HEK293T (cell line): ENCODE results near the gene NDFIP1.

ENCODE experiments used
- CTCF ChIA-PET: fragments of 350-600 bp; formaldehyde crosslinking; extraction: SDS; loops from one replicate; lab custom pipeline; 2021; ENCODE audit warnings: antibody characterized with exemption, inconsistent platforms; lab: Yijun Ruan, JAX
- POLR2A ChIA-PET: fragments of 350-600 bp; formaldehyde crosslinking; extraction: SDS; loops from one replicate; lab custom pipeline; 2020; ENCODE audit warnings: antibody characterized with exemption, inconsistent platforms; lab: Yijun Ruan, JAX
- DNase-seq: peaks from one replicate; pipeline ENCODE4 v3.0.0; 2012; ENCODE audit warnings: mixed read lengths; ENCODE audit errors: extremely low spot score
- ARNT ChIP-seq: fragments of 450-650 bp; IDR thresholded peaks from 2 replicates; pipeline ENCODE4 v1.6.1; 2017; ENCODE audit warnings: mild to moderate bottlenecking
- BHLHE40 ChIP-seq: fragments of 450-650 bp; IDR thresholded peaks from 2 replicates; pipeline ENCODE4 v1.6.1; 2016; ENCODE audit warnings: mild to moderate bottlenecking, moderate library complexity, borderline replicate concordance
- CTBP1 ChIP-seq: fragments of 450-650 bp; IDR thresholded peaks from 2 replicates; pipeline ENCODE4 v1.6.1; 2016; ENCODE audit warnings: borderline replicate concordance
- ELF4 ChIP-seq: fragments of 450-650 bp; IDR thresholded peaks from 2 replicates; pipeline ENCODE4 v1.6.1; 2017; ENCODE audit warnings: antibody characterized with exemption
- FOXA1 ChIP-seq: fragments of 450-650 bp; IDR thresholded peaks from 2 replicates; pipeline ENCODE4 v1.6.1; 2016; ENCODE audit warnings: mild to moderate bottlenecking
- FOXK2 ChIP-seq: fragments of 450-650 bp; IDR thresholded peaks from 2 replicates; pipeline ENCODE4 v1.6.1; 2016; ENCODE audit warnings: mild to moderate bottlenecking
- FOXM1 ChIP-seq: fragments of 450-650 bp; IDR thresholded peaks from 2 replicates; pipeline ENCODE4 v1.6.1; 2017; ENCODE audit warnings: mild to moderate bottlenecking, borderline replicate concordance
- HDGF ChIP-seq: fragments of 450-650 bp; IDR thresholded peaks from 2 replicates; pipeline ENCODE4 v1.6.1; 2017; ENCODE audit warnings: antibody characterized with exemption, borderline replicate concordance
- L3MBTL2 ChIP-seq: fragments of 450-650 bp; conservative IDR thresholded peaks from 2 replicates; pipeline ENCODE4 v1.6.1; 2016; ENCODE audit warnings: mild to moderate bottlenecking
- LEF1 ChIP-seq: fragments of 450-650 bp; IDR thresholded peaks from 2 replicates; pipeline ENCODE4 v1.6.1; 2017; ENCODE audit warnings: mild to moderate bottlenecking, borderline replicate concordance
- NFRKB ChIP-seq: fragments of 450-650 bp; IDR thresholded peaks from 2 replicates; pipeline ENCODE4 v1.6.1; 2016; ENCODE audit warnings: mild to moderate bottlenecking, moderate library complexity
- SP1 ChIP-seq: fragments of 450-650 bp; IDR thresholded peaks from 2 replicates; pipeline ENCODE4 v1.6.1; 2017
- SUZ12 ChIP-seq: fragments of 450-650 bp; IDR thresholded peaks from 2 replicates; pipeline ENCODE4 v1.6.1; 2016; ENCODE audit warnings: mild to moderate bottlenecking
- TARDBP ChIP-seq: fragments of 450-650 bp; IDR thresholded peaks from 2 replicates; pipeline ENCODE4 v1.6.1; 2016
- ZNF384 ChIP-seq: fragments of 450-650 bp; IDR thresholded peaks from 2 replicates; pipeline ENCODE4 v1.6.1; 2016
- TF ChIP-seq, protein P1 (sequence below): fragments of 450-650 bp; IDR thresholded peaks from 2 replicates; pipeline ENCODE4 v1.6.1; 2016

Gene NDFIP1

DNA sequence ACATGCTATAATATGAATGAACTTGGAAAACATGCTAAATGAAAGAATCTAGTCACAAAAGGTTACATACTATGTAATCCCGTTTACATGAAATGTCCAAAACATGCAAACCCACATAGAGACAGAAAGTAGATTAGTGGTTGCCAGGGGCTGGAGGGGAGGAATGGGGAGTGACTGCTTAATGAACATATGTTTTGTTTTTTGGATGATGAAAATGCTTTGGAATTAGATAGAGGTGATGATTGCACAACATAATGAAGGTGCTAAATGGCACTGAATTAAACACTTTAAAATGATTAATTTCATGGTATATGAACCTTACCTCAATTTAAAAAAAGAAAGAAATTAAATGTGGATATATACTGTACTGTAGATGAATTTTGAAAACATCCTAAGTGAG lies 17.6 kb upstream of the NDFIP1 start:
- POLR2A ChIA-PET: no interaction called here
- no peak for TF ChIP-seq CTBP1
- no peak for TF ChIP-seq FOXA1
- TF ChIP-seq TARDBP: no peak
- no peak for TF ChIP-seq FOXM1
- TF ChIP-seq ARNT: no peak
- TF ChIP-seq LEF1: no peak
- TF ChIP-seq ZNF384: no peak
- no peak for TF ChIP-seq L3MBTL2
- no peak for TF ChIP-seq HDGF
- no peak for TF ChIP-seq ELF4
- TF ChIP-seq, protein P1, sequence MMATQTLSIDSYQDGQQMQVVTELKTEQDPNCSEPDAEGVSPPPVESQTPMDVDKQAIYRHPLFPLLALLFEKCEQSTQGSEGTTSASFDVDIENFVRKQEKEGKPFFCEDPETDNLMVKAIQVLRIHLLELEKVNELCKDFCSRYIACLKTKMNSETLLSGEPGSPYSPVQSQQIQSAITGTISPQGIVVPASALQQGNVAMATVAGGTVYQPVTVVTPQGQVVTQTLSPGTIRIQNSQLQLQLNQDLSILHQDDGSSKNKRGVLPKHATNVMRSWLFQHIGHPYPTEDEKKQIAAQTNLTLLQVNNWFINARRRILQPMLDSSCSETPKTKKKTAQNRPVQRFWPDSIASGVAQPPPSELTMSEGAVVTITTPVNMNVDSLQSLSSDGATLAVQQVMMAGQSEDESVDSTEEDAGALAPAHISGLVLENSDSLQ: no peak
- CTCF ChIA-PET: no interaction called here
- no peak for DNase-seq

DNA sequence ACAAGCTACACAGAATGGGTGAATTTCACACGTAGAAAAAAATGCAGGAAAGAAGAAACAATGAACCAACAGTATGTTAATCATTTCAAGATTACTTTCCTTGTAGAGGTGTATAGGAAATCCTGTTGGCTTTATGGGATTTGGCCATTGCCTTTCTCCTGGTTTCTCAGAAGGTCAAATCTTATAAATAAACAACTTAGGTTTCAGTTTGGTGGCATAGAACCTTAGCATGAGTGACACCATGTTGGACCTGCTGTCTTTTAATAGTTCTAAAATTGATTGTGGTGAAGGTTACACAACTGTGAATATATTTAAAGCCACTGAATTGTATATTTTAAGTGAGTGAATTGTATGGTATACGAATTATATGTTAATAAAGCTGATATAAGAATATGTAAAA lies 16.7 kb upstream of the NDFIP1 start:
- DNase-seq: no peak
- POLR2A ChIA-PET: no interaction called here
- no peak for TF ChIP-seq FOXM1
- no peak for TF ChIP-seq HDGF
- no peak for TF ChIP-seq L3MBTL2
- TF ChIP-seq ZNF384: no peak
- TF ChIP-seq ELF4: no peak
- no peak for TF ChIP-seq SP1
- TF ChIP-seq LEF1: no peak
- no peak for TF ChIP-seq SUZ12
- TF ChIP-seq FOXA1: no peak
- no peak for TF ChIP-seq BHLHE40
- TF ChIP-seq, protein P1: no peak
- TF ChIP-seq TARDBP: no peak
- TF ChIP-seq FOXK2: no peak
- TF ChIP-seq CTBP1: no peak
- TF ChIP-seq NFRKB: no peak
- CTCF ChIA-PET: interaction anchor here (0.6 kb wide), 1 partner anchor 11 kb away, joined by 3 read pairs; no protein-coding TSS in a partner anchor

DNA sequence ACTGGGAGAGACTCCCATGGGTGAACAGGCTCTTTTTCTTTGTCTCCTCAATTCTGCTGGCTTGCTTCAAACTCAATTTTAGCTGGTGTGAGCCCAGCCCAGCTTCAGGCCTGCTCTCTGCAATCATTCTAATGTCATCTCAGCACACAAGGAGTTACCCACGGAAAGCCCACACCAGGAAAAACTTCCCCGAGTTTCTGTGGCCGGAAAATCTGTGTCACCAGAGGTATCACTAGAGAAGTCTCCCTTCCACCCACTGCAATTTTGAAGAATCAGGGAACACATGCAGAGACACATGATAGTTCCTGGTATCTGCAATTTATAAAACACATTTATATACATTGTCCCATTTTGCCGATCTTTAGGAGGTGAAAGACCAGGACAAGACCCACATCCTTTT lies 13.5 kb upstream of the NDFIP1 start:
- CTCF ChIA-PET: interaction anchor here (0.6 kb wide), 1 partner anchor 22 kb away, joined by 3 read pairs; no protein-coding TSS in a partner anchor
- POLR2A ChIA-PET: interaction anchor here (1.5 kb wide), 1 partner anchor 81 kb away, joined by 3 read pairs; no protein-coding TSS in a partner anchor
- DNase-seq: no peak
- TF ChIP-seq L3MBTL2: no peak
- no peak for TF ChIP-seq TARDBP
- no peak for TF ChIP-seq SP1
- TF ChIP-seq FOXM1: no peak
- no peak for TF ChIP-seq LEF1
- no peak for TF ChIP-seq HDGF
- no peak for TF ChIP-seq NFRKB
- no peak for TF ChIP-seq FOXA1
- no peak for TF ChIP-seq BHLHE40
- TF ChIP-seq ELF4: no peak
- no peak for TF ChIP-seq FOXK2

DNA sequence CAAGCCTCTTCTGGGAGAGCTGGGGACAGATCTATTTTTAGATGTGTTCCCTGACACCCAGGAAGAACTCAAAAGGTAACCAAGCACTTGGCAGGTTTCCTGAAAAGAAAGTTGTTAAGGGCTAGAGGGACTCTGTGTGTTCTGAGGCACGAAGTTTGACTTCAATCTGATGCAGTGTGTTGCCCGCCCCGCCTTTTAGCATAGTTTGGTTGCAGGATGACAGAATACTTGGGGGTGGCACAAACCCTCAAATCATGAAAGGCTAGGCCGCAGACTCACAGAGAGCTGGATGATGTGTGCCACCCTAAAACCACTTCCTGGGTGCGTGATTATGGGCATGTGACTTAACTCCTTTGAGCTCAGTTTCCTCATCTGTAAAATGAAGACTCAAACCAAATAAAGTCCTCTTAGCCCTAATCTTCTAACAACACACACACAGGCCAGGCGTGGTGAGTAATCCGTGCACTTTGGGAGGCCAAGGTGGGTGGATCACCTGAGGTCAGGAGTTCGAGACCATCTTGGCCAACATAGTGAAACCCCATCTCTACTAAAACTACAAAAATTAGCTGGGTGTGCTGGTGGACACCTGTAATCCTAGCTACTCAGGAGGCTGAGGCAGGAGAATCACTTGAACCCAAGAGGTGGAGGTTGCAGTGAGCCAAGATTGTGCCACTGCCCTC lies 12.8 kb upstream of the NDFIP1 start:
- TF ChIP-seq ELF4 (no peak), L3MBTL2 (no peak), LEF1 (no peak), ARNT (no peak), BHLHE40 (no peak), FOXK2 (no peak), FOXA1 (no peak)
- ChIA-PET CTCF (no interaction called here), POLR2A (interaction anchor here (1.5 kb wide), 1 partner anchor 82 kb away, joined by 3 read pairs; no protein-coding TSS in a partner anchor)
- DNase-seq: no peak

DNA sequence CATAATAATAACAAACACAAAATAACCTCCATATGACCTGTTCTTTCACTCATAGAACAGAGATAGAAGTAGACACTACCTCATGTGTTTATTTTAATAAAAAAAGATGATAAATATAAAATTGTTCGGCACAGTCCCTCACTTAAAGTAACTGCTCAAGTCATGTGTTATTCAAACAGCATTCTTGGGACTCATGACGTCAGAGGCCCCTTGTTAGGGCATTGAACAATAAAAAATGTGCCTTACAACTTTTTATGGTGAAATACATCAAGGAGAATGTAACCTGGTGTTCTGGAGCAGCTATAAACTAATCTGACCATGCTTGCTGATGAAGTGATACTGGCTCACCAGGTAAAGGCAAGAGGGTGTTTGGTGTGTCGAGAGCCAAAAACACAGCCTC lies 12.2 kb upstream of the NDFIP1 start:
- no peak for DNase-seq
- TF ChIP-seq LEF1: no peak
- TF ChIP-seq ARNT: no peak
- no peak for TF ChIP-seq L3MBTL2
- TF ChIP-seq FOXK2: no peak
- no peak for TF ChIP-seq NFRKB
- TF ChIP-seq ZNF384: no peak
- TF ChIP-seq CTBP1: no peak
- TF ChIP-seq, protein P1: no peak
- TF ChIP-seq BHLHE40: no peak
- TF ChIP-seq HDGF: no peak
- no peak for TF ChIP-seq TARDBP
- TF ChIP-seq SUZ12: no peak
- no peak for TF ChIP-seq SP1
- TF ChIP-seq FOXA1: no peak
- POLR2A ChIA-PET: no interaction called here
- CTCF ChIA-PET: no interaction called here

DNA sequence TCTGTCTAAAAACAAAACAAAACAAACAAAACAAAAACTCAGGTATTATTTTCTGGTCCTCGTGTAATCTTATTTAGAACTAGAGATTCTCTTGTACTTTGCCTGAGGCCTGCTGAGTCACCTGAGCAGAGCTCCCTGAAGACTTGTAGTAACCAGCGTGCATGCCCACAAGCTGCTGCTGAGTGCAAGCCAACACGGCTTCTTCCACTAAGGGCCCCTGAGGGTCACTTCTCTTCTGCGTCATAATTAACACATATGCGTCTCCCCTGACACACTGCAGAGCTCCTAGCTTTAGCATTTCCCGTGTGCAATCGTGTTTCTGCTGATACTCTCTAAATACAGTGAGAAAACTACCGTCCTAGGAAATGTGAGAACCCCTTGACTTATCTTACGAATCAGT lies 10.9 kb upstream of the NDFIP1 start:
- CTCF ChIA-PET: interaction anchor here (0.5 kb wide), 1 partner anchor 129 kb away, joined by 3 read pairs; no protein-coding TSS in a partner anchor
- TF ChIP-seq TARDBP (no peak), L3MBTL2 (no peak), SUZ12 (no peak), FOXK2 (no peak), SP1 (no peak), FOXM1 (no peak), CTBP1 (no peak), BHLHE40 (no peak), ZNF384 (no peak), ELF4 (no peak)
- no peak for DNase-seq
- POLR2A ChIA-PET: no interaction called here
